GM21717 (cell line): ENCODE measurements around the gene GIPC1.
A peak's percentile ranks its signal among the peaks of the same experiment; 100 is the strongest.

Experiments
- ATAC-seq: cut with Tn5 transposase; IDR thresholded peaks from one replicate; pipeline ENCODE4 v1.9.1; 2021; ENCODE audit warnings: mild to moderate bottlenecking, moderate library complexity; ENCODE audit not compliant: unreplicated experiment

The GIPC1 gene

DNA sequence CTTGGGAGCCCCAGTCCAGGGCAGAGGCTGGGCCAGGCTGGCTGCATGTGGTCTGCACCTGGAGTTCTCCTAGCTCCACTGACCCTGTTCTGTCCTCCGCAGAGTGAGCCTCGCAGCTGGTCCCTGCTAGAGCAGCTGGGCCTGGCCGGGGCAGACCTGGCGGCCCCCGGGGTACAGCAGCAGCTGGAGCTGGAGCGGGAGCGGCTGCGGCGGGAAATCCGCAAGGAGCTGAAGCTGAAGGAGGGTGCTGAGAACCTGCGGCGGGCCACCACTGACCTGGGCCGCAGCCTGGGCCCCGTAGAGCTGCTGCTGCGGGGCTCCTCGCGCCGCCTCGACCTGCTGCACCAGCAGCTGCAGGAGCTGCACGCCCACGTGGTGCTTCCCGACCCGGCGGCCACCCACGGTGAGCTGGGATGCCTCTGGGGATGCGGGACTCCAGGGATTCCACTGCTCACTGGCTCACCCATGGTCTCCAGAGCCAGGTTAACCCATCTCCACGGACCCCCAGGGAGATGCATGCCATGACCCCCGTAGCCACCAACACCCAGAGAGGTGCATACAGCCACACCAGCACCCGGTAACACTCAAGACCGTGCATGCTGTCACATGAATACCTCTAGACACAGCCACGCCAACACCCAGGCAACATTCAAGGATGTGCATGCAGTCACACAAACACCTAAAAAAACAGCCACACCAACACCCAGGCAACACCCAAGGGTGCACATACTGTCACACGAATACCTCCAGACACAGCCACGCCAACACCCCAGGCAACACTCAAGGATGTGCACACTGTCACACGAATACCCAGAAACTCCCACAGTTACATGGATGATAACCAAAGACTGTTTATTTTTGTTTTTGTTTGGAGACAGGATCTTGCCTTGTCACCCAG is 54.6 kb downstream of the GIPC1 start:
- ATAC-seq = no peak

DNA sequence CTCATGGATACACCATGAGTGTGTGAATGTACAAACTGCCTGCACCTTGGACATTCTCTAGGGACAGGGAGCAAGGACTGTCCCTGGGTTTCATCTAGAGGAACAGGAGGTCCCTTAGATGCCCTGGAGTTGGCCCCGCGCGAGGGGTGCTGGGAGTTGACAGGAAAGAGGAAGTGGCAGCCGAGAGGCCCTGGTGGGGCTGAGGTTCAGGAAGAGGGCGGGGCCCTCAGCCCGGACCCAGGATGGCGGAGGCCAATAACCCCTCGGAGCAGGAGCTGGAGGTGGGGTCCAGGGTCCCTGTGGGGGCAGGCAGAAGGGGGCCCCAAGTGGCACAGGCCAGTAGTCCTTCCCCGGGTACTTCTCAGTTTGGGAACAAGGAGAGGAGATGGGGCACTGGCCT is 55.9 kb downstream of the GIPC1 start:
- peak; percentile 71 for ATAC-seq

DNA sequence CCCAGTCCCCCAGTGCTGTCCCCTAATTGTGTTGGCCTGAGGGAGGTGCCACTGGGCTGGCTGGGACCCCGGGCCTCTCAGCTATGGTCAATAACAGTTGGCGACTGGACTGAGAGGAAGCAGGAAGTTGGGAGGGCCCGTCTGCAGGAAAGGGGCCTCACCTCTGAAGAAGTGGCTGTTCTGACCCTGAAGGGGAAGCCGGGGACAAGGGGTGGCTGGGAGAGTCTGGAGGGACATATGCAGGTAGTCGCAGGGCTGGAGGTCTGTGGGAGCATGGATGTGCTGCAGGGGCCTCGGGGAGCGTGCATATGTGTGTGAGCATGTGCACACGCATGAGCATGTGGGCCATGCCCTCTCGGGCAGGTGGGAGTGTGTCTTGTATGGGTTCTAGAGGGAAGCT is 56.9 kb downstream of the GIPC1 start:
- no peak for ATAC-seq

DNA sequence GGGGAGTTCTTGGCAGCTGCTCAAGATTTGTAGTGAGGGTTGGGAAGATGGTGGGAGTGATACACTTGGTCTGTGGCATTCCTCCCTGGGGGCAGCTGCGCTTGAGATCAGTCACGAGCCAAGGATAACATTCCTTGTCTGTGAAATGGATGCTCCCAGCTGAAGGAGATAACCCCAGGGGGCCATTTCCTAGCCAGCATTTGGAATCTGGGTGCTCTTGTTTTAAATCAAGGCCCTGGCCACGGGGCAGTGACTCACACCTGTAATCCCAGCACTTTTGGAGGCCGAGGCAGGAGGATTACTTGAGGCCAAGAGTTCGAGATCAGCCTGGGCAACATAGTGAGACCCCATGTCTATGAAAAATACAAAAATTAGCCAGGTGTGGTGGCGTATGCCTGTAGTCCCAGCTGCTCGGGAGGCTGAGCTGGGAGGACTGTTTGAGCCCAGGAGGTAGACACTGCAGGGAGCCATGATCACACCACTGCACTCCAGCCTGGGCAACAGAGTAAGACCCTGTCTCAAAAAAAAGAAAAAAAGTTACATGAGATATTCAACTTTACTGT is 58.3 kb downstream of the GIPC1 start:
- ATAC-seq = no peak

DNA sequence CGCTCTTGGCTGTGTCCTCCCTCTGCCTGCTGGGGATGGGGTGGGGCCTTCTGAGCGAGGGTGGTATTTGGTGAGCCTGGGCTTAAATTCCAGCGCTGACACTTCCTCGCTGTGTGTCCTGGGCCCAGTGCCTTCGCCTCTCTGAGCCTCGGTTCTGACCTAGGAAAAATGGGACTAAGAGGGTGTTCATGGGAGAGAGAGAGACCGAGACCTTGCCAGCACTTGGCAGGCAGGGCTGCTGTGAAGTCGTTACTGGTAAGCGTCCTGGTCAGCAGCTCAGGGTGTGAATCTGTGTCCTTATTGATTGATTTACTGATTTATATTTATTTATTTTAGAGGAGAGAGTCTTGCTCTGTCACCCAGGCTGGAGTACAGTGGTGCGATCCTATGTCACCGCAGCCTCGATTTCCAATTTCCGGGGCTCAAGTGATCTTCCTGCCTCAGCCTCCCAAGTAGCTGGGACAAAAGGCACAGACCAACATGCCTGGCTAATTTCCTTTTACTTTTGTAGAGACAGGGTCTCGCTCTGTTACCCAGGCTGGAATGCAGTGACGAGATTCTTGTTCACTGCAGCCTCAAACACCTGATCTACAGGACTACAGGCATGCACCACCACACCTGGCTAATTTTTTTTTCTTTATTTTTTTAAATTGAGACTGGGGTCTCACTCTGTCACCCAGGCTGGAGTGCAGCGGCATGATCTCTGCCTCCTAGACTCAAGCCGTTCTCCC is 60.4 kb downstream of the GIPC1 start:
- ATAC-seq = no peak

DNA sequence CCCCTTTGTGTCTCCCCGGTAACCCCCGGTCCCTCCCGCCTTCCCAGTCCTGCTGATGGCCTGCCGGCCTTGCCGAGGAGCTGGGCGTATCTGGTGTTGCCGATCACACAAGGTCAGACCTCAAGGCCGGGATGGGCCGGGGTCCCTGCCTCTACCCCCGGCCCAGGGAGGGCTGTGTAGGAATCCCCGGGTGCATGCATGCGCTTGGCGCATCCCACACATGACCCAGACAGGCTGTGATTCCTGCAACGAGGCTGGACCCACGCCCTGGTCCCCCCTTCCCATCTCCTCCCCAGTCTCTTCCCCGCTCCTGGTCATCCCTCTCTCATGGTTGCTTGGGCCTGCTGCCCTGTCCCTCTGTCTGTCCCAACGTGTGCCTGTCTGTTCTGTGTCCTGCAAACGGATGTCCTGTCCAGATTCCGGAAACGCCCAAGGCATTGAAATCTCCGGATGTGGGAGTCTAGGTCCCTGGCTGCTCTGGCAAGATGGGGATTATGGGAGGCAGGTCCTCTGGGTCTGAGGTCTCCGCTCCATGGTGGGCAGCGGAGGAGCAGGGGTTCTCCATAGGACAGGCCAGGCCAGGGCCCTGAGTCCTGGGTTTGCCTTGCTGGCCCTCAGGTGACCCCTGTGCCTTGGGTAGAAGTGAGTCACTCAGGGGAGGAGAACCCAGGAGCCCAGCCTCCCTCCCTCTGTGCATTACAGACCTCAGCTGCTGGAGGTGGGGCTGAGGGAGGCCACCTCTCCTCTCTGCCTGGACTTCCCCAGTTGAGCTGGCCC is 61.2 kb downstream of the GIPC1 start:
- ATAC-seq = no peak

DNA sequence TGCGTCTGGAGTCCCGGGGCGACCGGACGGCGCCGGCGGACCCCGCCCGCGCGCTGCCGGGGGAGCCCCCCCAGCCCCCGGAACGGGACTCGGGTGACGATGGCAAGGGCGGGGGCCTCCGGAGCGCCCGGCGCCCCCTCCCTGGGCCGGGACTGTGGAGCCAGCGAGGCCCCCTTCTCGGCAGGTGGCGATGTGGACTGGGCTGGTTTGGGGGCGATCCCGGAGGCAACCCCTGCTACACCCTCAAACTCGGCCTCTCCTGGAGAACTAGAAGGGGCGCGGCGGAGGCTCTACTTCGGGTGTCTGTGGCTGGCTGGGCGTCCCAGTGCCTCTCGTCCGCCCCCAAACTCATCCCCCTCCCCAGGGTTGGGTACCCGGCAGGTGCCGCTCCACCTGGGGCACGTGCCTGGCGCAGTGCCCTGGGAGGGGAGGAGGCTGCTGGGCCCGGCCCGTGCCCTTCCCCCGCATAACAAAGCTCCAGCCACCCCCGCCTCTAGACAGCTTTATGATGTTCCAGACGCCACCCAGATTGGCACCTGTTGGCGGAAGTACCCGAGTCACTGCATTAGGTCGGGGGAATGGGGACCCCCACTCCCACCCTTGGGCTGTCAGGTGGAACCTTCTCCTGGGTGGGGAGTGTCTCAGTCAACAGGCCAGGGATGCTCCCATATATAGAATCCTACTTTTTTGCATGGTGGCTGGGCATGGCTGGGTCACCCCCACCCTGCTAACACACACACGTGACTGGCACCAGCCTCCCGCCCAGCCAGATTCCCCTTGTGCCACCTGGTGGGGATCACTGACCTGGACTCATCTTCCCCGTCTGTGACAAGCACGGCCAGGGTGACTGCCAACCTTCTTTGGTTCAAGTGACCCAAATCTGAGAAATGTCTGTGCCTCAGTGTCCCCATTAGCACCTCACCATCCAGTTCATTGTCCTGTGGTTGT is 62.1 kb downstream of the GIPC1 start:
- no peak for ATAC-seq

DNA sequence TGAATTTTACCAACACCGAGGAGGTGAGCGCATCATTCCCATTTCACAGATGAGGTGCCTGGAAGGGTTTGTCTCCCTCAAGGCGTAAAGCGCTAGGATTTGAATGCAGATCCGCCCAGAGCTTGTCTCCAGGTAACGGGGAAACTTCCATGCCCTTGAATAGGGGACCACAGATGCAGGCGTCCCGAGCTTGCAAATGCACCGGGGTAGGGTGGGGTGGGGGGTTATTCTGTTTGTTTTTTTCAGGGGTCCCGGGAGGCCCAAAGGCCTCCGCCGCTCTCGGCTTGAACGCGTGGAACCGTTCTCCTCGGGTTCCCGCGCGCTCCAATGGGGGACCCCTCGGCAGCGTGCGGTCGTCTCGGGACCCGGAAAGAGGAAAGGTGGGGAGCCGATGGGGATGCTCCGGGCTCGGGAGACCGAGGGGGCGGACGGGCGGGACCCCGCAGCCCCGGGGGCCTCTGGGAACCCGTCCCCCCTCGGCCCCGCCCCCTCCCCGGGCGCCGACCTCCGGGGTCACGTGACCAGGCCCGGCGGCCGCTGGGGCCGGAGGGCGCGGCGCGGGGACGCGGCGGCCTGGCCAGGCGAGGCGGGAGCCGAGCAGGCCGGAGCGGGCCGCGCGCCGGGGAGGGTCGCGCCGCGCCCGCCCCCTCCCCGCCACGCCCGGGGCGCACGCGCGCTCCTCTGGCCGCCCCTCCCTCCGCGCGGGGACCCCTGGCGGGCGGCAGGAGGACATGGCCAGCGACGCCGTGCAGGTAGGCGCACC is 63.0 kb downstream of the GIPC1 start, which contains the start of gene PKN1:
Gene PKN1 (plus strand): TSS at position 516 of the 763 bp plus-strand sequence. CDS start 216 bp downstream, at position 732.
- ATAC-seq = no peak

DNA sequence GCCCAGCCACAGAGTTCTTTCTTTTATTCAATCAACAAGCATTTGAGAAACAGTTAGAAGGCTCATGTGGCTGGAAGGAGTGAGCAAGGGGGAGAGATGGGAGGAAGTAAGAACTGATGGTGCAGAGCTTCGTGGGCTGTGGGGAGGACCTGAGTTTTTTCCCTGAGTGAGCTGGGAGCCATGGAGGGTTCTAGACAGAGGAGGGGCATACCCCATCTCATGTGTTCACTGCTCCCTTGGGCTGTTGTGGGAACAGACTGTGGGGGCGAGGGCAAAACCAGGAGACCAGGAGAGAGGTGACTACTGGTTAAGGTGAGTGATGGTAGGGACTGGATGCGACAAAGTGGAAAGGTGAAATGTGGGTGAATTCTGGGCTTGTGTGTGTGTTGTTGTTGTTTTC is 65.2 kb downstream of the GIPC1 start:
- ATAC-seq = no peak

DNA sequence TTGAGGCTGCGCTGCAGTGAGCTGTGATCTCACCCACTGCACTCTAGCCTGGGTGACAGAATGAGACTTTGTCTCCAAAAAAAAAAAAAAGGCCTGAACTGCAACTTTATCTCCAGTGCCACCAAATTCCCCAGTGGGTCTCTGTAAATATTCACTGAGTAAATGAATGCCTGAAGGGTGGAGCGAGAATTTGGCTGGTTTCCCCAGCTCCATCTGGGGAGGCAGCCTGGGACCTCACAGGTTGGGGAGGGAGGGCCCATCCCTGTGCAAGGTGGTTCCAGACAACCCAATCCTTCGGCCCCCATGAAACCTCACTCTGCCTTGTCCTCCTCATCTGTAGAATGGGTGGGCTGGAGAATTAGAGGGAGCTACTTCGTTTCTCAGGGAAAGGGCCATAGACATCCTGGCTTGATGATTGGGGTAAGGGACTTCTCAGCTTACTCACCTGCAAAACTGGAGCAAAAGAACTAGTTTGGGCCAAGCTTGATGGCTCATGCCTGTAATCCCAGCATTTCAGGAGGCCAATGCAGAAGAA is 67.0 kb downstream of the GIPC1 start:
- ATAC-seq = no peak
